ENCODE data around the gene BMPER.

Gene BMPER

DNA sequence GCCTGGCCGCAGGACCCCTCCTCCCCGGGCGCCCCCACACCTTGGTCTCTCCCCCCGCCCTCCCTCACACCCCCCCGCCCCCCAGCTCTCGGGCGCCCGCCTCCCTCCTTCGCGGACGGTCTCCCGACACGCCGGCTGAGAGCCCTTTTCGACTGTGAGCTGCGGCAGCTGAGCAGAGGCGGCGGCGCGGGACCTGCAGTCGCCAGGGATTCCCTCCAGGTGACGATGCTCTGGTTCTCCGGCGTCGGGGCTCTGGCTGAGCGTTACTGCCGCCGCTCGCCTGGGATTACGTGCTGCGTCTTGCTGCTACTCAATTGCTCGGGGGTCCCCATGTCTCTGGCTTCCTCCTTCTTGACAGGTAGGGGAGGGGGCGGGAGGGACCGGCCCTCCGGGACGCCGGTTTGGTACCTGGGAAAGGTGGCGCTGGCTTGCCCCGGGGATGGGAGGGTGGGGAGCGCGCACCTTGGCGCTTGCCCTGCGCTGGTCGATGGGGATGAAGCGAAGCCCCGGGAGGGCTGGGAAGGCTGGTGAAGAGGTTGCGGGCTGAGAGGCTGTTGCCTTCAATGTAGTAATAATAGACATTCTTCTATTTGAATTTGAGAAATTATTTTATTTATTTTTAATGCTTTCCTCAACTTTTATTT is at the start of gene BMPER:
BMPER (plus strand) TSS at position 151 of the 644 bp plus-strand sequence; CDS start at position 226, 75 bp downstream.
- peaks cover 69% of the 10 kb centered on the region for H3K27me3 ChIP-seq (ENCODE audit: control insufficient read depth, insufficient read depth, low read length)
- peaks cover 20% of the 10 kb centered on the region for H3K4me1 ChIP-seq (ENCODE audit: control insufficient read depth, insufficient read depth, low read length)
- H3K36me3 ChIP-seq (ENCODE audit: control insufficient read depth, insufficient read depth, low read length) = no peaks in the 10 kb centered on the region; the same call in 1 of the 2 replicates
- peak within 1 kb of the TSS; percentile 74 for H3K4me3 ChIP-seq (ENCODE audit: low read depth, low read length)
- peak within 1 kb of the TSS; percentile 88 for H3K9ac ChIP-seq (ENCODE audit: low read length)
- H3K27ac ChIP-seq (ENCODE audit: low read depth, low read length) = peak within 1 kb of the TSS; percentile 11; the same call in 1 of the 2 replicates
- no peaks in the 10 kb centered on the region for H3K9me3 ChIP-seq (ENCODE audit: control insufficient read depth, insufficient read depth, low read depth, low read length)

DNA sequence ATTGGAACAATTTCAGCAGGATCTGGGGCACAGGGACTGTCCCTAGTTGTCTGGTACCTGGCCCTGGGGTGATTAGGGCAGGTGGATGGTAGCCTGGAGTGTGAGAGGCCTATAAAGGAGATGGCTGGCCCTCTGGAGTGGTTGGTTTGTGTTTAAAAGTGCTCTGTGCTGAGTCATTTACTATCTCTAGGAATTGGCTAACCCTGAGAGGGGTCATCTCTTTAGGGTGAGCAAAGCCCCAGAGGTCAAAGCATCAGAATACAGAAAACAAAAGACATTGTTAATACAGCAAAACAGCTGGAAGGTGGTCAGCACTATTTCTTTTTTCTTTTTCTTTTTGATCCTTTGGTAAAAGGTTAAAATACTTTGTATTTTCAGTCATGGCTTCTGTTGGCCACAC is 43.4 kb upstream of the BMPER start:
- Histone ChIP-seq H3K4me1 (ENCODE audit: control insufficient read depth, insufficient read depth, low read length) (peaks cover 5% of the 10 kb centered on the region; the same call in 1 of the 2 replicates), H3K9me3 (ENCODE audit: control insufficient read depth, insufficient read depth, low read depth, low read length) (0 out of 2 replicates have a peak, but pooled peaks cover 5% of the 10 kb centered on the region), H3K4me3 (ENCODE audit: low read depth, low read length) (no peak overlapping the region), H3K27ac (ENCODE audit: low read depth, low read length) (no peak overlapping the region), H3K36me3 (ENCODE audit: control insufficient read depth, insufficient read depth, low read length) (no peaks in the 10 kb centered on the region), H3K27me3 (ENCODE audit: control insufficient read depth, insufficient read depth, low read length) (no peaks in the 10 kb centered on the region), H3K9ac (ENCODE audit: low read length) (no peak overlapping the region)

GRCh38 chr7:33862946-33863814 is 42.2 kb upstream of the BMPER start:
- Histone ChIP-seq H3K9me3 (ENCODE audit: control insufficient read depth, insufficient read depth, low read depth, low read length) (0 out of 2 replicates have a peak, but pooled peaks cover 5% of the 10 kb centered on the region), H3K4me3 (ENCODE audit: low read depth, low read length) (no peak overlapping the region), H3K27me3 (ENCODE audit: control insufficient read depth, insufficient read depth, low read length) (no peaks in the 10 kb centered on the region), H3K27ac (ENCODE audit: low read depth, low read length) (no peak overlapping the region), H3K36me3 (ENCODE audit: control insufficient read depth, insufficient read depth, low read length) (no peaks in the 10 kb centered on the region), H3K9ac (ENCODE audit: low read length) (no peak overlapping the region), H3K4me1 (ENCODE audit: control insufficient read depth, insufficient read depth, low read length) (peaks cover 5% of the 10 kb centered on the region; the same call in 1 of the 2 replicates)

GRCh38 chr7:33868166-33868565 is 37.2 kb upstream of the BMPER start:
- Histone ChIP-seq H3K36me3 (ENCODE audit: control insufficient read depth, insufficient read depth, low read length) (no peaks in the 10 kb centered on the region), H3K27me3 (ENCODE audit: control insufficient read depth, insufficient read depth, low read length) (no peaks in the 10 kb centered on the region), H3K27ac (ENCODE audit: low read depth, low read length) (no peak overlapping the region), H3K9ac (ENCODE audit: low read length) (no peak overlapping the region), H3K4me3 (ENCODE audit: low read depth, low read length) (no peak overlapping the region), H3K4me1 (ENCODE audit: control insufficient read depth, insufficient read depth, low read length) (peaks cover 19% of the 10 kb centered on the region), H3K9me3 (ENCODE audit: control insufficient read depth, insufficient read depth, low read depth, low read length) (0 out of 2 replicates have a peak, but pooled peaks cover 5% of the 10 kb centered on the region)

- Histone ChIP-seq H3K36me3 (ENCODE audit: control insufficient read depth, insufficient read depth, low read length) (no peaks in the 10 kb centered on the region), H3K9ac (ENCODE audit: low read length) (no peak overlapping the region), H3K27ac (ENCODE audit: low read depth, low read length) (no peak overlapping the region), H3K4me3 (ENCODE audit: low read depth, low read length) (no peak overlapping the region), H3K27me3 (ENCODE audit: control insufficient read depth, insufficient read depth, low read length) (no peaks in the 10 kb centered on the region), H3K9me3 (ENCODE audit: control insufficient read depth, insufficient read depth, low read depth, low read length) (0 out of 2 replicates have a peak, but pooled peaks cover 5% of the 10 kb centered on the region), H3K4me1 (ENCODE audit: control insufficient read depth, insufficient read depth, low read length) (peaks cover 29% of the 10 kb centered on the region)
Measured at GRCh38 chr7:33869176-33869575, 36.2 kb upstream of the BMPER start.

- Histone ChIP-seq H3K4me1 (ENCODE audit: control insufficient read depth, insufficient read depth, low read length) (peaks cover 28% of the 10 kb centered on the region), H3K27me3 (ENCODE audit: control insufficient read depth, insufficient read depth, low read length) (no peaks in the 10 kb centered on the region), H3K36me3 (ENCODE audit: control insufficient read depth, insufficient read depth, low read length) (no peaks in the 10 kb centered on the region), H3K9ac (ENCODE audit: low read length) (no peak overlapping the region), H3K4me3 (ENCODE audit: low read depth, low read length) (no peak overlapping the region), H3K9me3 (ENCODE audit: control insufficient read depth, insufficient read depth, low read depth, low read length) (0 out of 2 replicates have a peak, but pooled peaks cover 5% of the 10 kb centered on the region), H3K27ac (ENCODE audit: low read depth, low read length) (no peak overlapping the region)
Measured at GRCh38 chr7:33870120-33870519, 35.2 kb upstream of the BMPER start.

DNA sequence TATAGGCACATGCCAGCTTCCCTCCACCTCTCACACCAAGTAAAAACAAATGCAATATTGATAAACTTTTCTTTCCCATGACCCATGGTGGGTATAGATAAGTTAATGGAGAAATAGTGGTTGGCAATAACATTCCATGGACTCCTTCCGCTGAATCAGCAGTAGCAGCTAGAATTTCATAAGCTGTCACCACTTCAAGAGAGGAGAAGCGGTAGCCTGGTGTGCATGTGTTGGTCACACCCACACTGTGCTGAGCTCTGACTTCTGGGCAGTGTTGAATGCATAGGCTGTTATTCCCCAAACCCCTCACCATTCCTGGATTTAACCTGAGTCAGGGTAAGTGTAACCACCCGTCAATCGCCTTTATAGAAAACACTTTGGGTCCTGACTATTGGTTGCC is 32.5 kb upstream of the BMPER start:
- H3K36me3 ChIP-seq (ENCODE audit: control insufficient read depth, insufficient read depth, low read length) = no peaks in the 10 kb centered on the region
- no peaks in the 10 kb centered on the region for H3K27me3 ChIP-seq (ENCODE audit: control insufficient read depth, insufficient read depth, low read length)
- H3K9ac ChIP-seq (ENCODE audit: low read length) = no peak overlapping the region
- no peak overlapping the region for H3K27ac ChIP-seq (ENCODE audit: low read depth, low read length)
- H3K9me3 ChIP-seq (ENCODE audit: control insufficient read depth, insufficient read depth, low read depth, low read length) = no peaks in the 10 kb centered on the region
- peaks cover 28% of the 10 kb centered on the region for H3K4me1 ChIP-seq (ENCODE audit: control insufficient read depth, insufficient read depth, low read length)
- H3K4me3 ChIP-seq (ENCODE audit: low read depth, low read length) = no peak overlapping the region

DNA sequence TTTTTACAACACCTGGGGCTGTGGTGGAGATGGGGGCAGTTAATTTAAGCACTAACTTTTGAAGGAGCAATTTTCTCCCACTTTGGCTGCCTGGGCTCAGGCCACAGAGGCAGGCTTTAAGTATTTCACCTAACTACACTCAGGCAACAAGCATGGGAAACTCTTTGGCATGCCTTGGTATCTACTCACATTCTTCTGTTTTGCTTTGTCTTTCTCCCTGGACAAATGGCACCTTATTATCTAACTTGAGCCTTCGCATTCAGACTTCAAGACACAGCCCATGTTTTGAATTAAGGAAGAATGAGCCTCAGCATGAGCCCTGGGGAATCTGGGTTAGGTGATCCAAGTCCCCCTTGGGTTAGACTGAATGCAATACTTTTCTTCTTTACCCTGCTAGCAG is 31.8 kb upstream of the BMPER start:
- Histone ChIP-seq H3K27ac (ENCODE audit: low read depth, low read length) (no peak overlapping the region), H3K4me1 (ENCODE audit: control insufficient read depth, insufficient read depth, low read length) (peaks cover 28% of the 10 kb centered on the region), H3K9ac (ENCODE audit: low read length) (no peak overlapping the region), H3K27me3 (ENCODE audit: control insufficient read depth, insufficient read depth, low read length) (no peaks in the 10 kb centered on the region), H3K9me3 (ENCODE audit: control insufficient read depth, insufficient read depth, low read depth, low read length) (no peaks in the 10 kb centered on the region), H3K36me3 (ENCODE audit: control insufficient read depth, insufficient read depth, low read length) (no peaks in the 10 kb centered on the region), H3K4me3 (ENCODE audit: low read depth, low read length) (no peak overlapping the region)

- Histone ChIP-seq H3K9me3 (ENCODE audit: control insufficient read depth, insufficient read depth, low read depth, low read length) (no peaks in the 10 kb centered on the region), H3K4me1 (ENCODE audit: control insufficient read depth, insufficient read depth, low read length) (peaks cover 28% of the 10 kb centered on the region), H3K27ac (ENCODE audit: low read depth, low read length) (no peak overlapping the region), H3K4me3 (ENCODE audit: low read depth, low read length) (no peak overlapping the region), H3K9ac (ENCODE audit: low read length) (no peak overlapping the region), H3K36me3 (ENCODE audit: control insufficient read depth, insufficient read depth, low read length) (no peaks in the 10 kb centered on the region), H3K27me3 (ENCODE audit: control insufficient read depth, insufficient read depth, low read length) (no peaks in the 10 kb centered on the region)
Measured at GRCh38 chr7:33873981-33874750, 31.2 kb upstream of the BMPER start.

DNA sequence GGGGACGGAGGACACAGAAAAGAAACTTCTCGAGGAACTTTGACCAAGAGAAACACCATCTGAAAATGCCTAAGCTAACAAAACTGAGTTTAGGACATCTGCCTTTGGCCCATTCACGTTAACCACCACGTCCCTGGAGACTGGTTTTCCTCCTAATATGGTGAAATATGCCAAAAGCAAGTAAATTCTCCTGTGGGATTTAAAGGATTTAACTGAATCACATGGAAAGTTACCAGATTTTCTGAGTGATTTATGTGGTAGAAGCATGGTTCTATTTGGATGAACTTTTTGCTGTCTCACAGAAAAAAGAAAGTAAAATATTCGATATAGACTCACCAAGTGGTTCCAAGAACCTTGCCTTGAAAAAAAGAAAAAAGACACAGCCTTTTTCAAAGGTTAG is 30.4 kb upstream of the BMPER start:
- Histone ChIP-seq H3K36me3 (ENCODE audit: control insufficient read depth, insufficient read depth, low read length) (no peaks in the 10 kb centered on the region), H3K27me3 (ENCODE audit: control insufficient read depth, insufficient read depth, low read length) (no peaks in the 10 kb centered on the region), H3K27ac (ENCODE audit: low read depth, low read length) (no peak overlapping the region), H3K9ac (ENCODE audit: low read length) (no peak overlapping the region), H3K9me3 (ENCODE audit: control insufficient read depth, insufficient read depth, low read depth, low read length) (no peaks in the 10 kb centered on the region), H3K4me3 (ENCODE audit: low read depth, low read length) (no peak overlapping the region), H3K4me1 (ENCODE audit: control insufficient read depth, insufficient read depth, low read length) (peaks cover 26% of the 10 kb centered on the region)

Data from HUES6 (cell line).